ENCODE results near the gene SOX2.

Gene SOX2

GRCh38 chr3:181711325-181712135, at the start of gene SOX2:
Gene SOX2, plus strand, starts transcription at chr3:181711925. Its CDS starts 436 bp downstream, at chr3:181712361.
- no peak for DNase-seq (ENCODE audit: low read depth)

DNA sequence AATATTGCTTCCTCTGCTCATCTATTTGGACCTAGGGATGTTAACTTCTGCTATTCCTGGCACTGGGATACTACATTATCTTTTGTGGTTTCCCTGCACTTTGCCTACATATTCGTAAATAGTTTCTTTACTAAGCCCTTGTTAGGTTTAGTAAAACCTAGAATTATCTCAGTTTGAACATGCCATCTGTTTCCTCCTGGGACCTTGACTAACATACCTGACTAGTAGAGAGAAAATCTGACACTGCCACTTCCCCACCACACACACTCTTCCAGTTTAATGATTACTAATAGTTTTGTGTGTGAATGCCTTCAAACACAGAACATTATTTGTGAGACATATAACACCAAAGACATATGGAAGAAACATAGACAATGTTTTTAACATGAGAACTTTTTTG, 28.2 kb upstream of the SOX2 start:
- no peak for DNase-seq (ENCODE audit: low read depth)

DNA sequence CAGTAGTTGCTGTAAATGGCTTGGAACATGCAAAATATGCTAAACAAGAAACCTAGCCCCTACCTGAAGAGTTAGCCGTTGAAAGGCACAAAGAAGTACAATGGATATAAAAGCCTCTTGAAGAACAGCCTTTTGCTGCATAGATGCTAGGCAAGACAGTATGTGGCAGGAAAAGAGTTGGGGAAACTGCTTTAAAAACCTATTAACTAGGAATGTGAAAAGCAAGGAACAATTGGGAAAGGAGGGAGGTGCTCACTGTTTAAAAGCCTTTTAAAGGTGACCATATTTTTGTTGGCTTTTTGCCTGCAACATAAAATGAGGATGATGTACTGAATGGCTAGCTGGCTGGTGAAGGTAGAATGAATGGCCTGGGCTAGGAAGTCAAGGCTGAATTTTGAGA, 24.5 kb upstream of the SOX2 start:
- no peak for DNase-seq (ENCODE audit: low read depth)

- no peak for DNase-seq (ENCODE audit: low read depth)
These were observed 24.0 kb upstream of the SOX2 start for GRCh38 chr3:181687731-181688130.

GRCh38 chr3:181689546-181689945, 22.2 kb upstream of the SOX2 start:
- DNase-seq (ENCODE audit: low read depth), result no peak

GRCh38 chr3:181690769-181691168, 21.0 kb upstream of the SOX2 start:
- DNase-seq (ENCODE audit: low read depth), result no peak

DNA sequence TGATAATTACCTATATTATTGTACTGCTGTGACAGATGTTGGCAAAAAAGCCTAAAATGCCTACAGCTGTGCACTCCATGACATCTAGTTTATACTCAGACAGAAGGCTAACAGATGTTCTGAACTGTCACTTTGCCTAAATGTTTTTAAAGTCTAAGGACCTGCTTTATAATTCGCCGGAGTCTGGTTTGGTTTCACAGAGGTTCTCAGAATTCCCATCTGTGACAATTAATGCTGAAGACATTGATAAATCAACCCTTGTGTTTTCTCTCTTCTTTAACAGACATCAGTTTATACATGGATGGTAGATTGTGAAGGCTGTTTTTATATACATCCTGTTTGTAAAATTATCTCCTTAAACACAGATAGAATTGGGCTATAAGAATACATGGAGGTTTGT, 19.8 kb upstream of the SOX2 start:
- DNase-seq (ENCODE audit: low read depth), result no peak

GRCh38 chr3:181692311-181693145, 19.2 kb upstream of the SOX2 start:
- no peak for DNase-seq (ENCODE audit: low read depth)

DNA sequence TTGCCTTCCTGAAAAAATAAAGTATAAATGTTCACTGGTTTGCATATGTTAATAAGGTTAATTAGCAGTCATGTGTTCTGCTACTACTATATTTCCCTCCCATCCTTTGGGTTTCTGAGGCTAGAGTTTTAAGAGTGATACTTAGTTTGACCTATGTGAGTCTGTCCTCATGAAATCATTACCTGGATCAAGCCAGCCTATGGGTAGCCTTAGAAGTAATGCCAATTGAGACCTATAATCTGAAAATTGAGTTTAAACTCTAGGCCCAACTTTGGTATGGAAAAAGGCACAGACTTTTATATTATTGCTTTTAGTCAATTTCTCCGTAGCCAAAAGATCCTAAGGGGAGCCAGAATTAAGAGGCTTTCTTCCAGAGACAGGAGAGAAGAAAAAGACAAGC, 18.4 kb upstream of the SOX2 start:
- no peak for DNase-seq (ENCODE audit: low read depth)

- DNase-seq (ENCODE audit: low read depth), result no peak
These were observed 16.7 kb upstream of the SOX2 start for GRCh38 chr3:181694805-181695660.

- DNase-seq (ENCODE audit: low read depth), result no peak
These were observed 15.8 kb upstream of the SOX2 start for GRCh38 chr3:181695661-181696491.

GRCh38 chr3:181696626-181697230, 15.0 kb upstream of the SOX2 start:
- DNase-seq (ENCODE audit: low read depth), result no peak

GRCh38 chr3:181698263-181698954, 13.3 kb upstream of the SOX2 start:
- DNase-seq (ENCODE audit: low read depth), result no peak

GRCh38 chr3:181699171-181699903, 12.4 kb upstream of the SOX2 start:
- DNase-seq (ENCODE audit: low read depth), result no peak

DNA sequence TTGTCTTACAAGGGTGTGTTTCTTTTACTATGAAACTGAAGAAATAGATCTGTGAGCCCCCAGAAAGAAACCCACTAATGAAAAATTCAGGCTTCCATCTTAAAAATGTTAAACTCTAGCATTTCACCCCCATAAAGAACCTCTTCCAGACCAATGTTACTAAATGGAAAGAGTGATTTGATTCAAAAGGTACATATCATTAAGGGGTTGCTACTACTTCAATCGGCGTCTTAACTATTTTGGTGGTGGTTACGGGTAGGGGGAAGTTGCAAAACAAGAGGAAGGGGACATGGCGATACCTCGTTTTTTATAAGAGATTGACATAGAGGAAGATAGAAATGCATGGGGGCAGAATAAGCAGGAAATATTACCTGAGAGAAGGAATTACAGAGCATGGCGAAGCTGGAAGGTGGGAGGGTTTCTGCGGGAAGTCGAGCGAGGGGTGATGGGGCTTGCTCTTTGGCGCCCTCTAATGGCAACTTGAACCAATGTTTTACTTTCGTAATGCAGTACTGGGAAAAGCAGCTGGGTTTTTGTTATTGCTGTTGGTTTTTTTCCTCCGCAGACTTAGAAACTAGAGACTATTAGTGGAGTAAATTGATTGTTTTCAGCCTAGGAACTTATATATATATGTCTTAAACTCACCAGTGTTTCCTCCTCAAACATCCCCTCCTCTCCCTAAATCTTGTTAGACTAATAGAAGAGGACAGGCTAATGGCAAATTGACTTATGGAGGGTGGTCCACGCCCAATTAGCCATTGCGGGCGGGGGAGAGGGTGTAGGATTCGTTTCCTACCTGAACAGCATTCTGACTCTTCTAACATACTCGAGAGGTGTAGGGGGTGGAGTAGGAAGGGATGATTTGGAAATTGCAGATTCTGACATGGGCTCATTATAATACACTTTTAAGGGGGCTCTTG, 11.3 kb upstream of the SOX2 start:
- DNase-seq (ENCODE audit: low read depth), result no peak

GRCh38 chr3:181701096-181701495, 10.6 kb upstream of the SOX2 start:
- no peak for DNase-seq (ENCODE audit: low read depth)

- no peak for DNase-seq (ENCODE audit: low read depth)
These were observed 7.9 kb upstream of the SOX2 start for GRCh38 chr3:181703601-181704420.
